Erythroblast (primary cell): ENCODE measurements around the gene DCUN1D2.

Experiments
- GATA1 ChIP-seq: IDR thresholded peaks from 2 replicates; pipeline ENCODE4 v1.6.1; 2011; ENCODE audit warnings: low read depth, mild to moderate bottlenecking, control low read depth, low read length, moderate library complexity
- POLR2A ChIP-seq: IDR thresholded peaks from 2 replicates; pipeline ENCODE4 v1.6.1; 2011; ENCODE audit warnings: mild to moderate bottlenecking, low read length

GRCh38 chr13:113431171-113431570, 59.3 kb downstream of the DCUN1D2 start:
- TF ChIP-seq POLR2A (no peak), GATA1 (no peak)
